Spleen (tissue), 7 donors: ENCODE measurements around the gene PCDHGA2.

ENCODE experiments used
- POLR2A ChIP-seq, 3 donors: fragments of 450-650 bp; IDR thresholded peaks; one replicate each; pipeline ENCODE4 v1.5.1; 2017; ENCODE audit warnings: antibody characterized with exemption in 3 of 3, mild to moderate bottlenecking in 1 of 3
- TF ChIP-seq, protein P1 (sequence below), 11 experiments: fragments of 200-600 bp in 7 of 11; fragments of 450-650 bp in 4 of 11; sonication (generic) in 4 of 11; IDR thresholded peaks in 8 of 11; conservative IDR thresholded peaks in 3 of 11; 1 replicate in 7 of 11; 2 replicates in 4 of 11; pipeline versions ENCODE4 v1.4.0 to v1.8.0; 2016 to 2021; ENCODE audit warnings: antibody characterized with exemption in 11 of 11, inconsistent platforms in 4 of 11, mild to moderate bottlenecking in 1 of 11
- donor health status: DM: no; HTN: no; CAD: no; lungs with moderate emphysema.
- donor health status: DM: no; HTN: no; CAD: no.
- donor health status: DM: no; HTN: no; CAD: no.

- TF ChIP-seq, protein P1, sequence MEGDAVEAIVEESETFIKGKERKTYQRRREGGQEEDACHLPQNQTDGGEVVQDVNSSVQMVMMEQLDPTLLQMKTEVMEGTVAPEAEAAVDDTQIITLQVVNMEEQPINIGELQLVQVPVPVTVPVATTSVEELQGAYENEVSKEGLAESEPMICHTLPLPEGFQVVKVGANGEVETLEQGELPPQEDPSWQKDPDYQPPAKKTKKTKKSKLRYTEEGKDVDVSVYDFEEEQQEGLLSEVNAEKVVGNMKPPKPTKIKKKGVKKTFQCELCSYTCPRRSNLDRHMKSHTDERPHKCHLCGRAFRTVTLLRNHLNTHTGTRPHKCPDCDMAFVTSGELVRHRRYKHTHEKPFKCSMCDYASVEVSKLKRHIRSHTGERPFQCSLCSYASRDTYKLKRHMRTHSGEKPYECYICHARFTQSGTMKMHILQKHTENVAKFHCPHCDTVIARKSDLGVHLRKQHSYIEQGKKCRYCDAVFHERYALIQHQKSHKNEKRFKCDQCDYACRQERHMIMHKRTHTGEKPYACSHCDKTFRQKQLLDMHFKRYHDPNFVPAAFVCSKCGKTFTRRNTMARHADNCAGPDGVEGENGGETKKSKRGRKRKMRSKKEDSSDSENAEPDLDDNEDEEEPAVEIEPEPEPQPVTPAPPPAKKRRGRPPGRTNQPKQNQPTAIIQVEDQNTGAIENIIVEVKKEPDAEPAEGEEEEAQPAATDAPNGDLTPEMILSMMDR (IDR thresholded peaks at IDR 0.05 in 8 of 11, conservative IDR thresholded peaks at IDR 0.05 in 3 of 11), result peak in 2 of 11 experiments; percentile 7 to 14
- TF ChIP-seq POLR2A (IDR thresholded peaks at IDR 0.05), result no peak
Measured at GRCh38 chr5:141330299-141331080, 8.1 kb upstream of the PCDHGA2 start, which contains the start of gene PCDHGA1.
